GM19324 (cell line): ENCODE data around the gene ABHD15.

ENCODE experiments used
- ATAC-seq: cut with Tn5 transposase; IDR thresholded peaks from one replicate; pipeline ENCODE4 v1.9.1; 2021; ENCODE audit warnings: mild to moderate bottlenecking, moderate library complexity; ENCODE audit not compliant: unreplicated experiment, low FRiP score

The ABHD15 gene

GRCh38 chr17:29595107-29595942 lies 28.5 kb upstream of the ABHD15 start:
- no peak for ATAC-seq

GRCh38 chr17:29594519-29595090 lies 27.8 kb upstream of the ABHD15 start:
- ATAC-seq = no peak

GRCh38 chr17:29593591-29594518 lies 27.0 kb upstream of the ABHD15 start:
- no peak for ATAC-seq

- ATAC-seq = no peak
These were observed 26.2 kb upstream of the ABHD15 start, which contains the start of gene ANKRD13B for GRCh38 chr17:29592850-29593551. Gene ANKRD13B (plus strand): TSS chr17:29593132. CDS start chr17:29593622, 490 bp downstream.

GRCh38 chr17:29591737-29592608 lies 25.1 kb upstream of the ABHD15 start:
- no peak for ATAC-seq

GRCh38 chr17:29591146-29591736 lies 24.4 kb upstream of the ABHD15 start:
- no peak for ATAC-seq

- ATAC-seq = no peak
These were observed 23.7 kb upstream of the ABHD15 start for GRCh38 chr17:29590411-29591145.

GRCh38 chr17:29589524-29590410 lies 22.9 kb upstream of the ABHD15 start, which contains the start of gene GIT1:
Gene GIT1 (minus strand): TSS chr17:29589648. CDS start chr17:29589378, 270 bp downstream.
- peak; percentile 82 for ATAC-seq

- ATAC-seq = peak; percentile 31
These were observed 21.9 kb upstream of the ABHD15 start for GRCh38 chr17:29588562-29589411.

- ATAC-seq = no peak
These were observed 21.3 kb upstream of the ABHD15 start for GRCh38 chr17:29588017-29588561.

- ATAC-seq = no peak
These were observed 20.8 kb upstream of the ABHD15 start for GRCh38 chr17:29587591-29587990.

- no peak for ATAC-seq
These were observed 20.0 kb upstream of the ABHD15 start for GRCh38 chr17:29586676-29587469.

- no peak for ATAC-seq
These were observed 18.4 kb upstream of the ABHD15 start for GRCh38 chr17:29585080-29585751.

GRCh38 chr17:29584452-29585079 lies 17.7 kb upstream of the ABHD15 start:
- ATAC-seq = no peak
